Trophoblast cell (in vitro differentiated cells and primary cell): ENCODE data around the gene CAPN15. TPM values are rescaled to one million over a fixed set of nuclear protein-coding genes. Genes with fewer than 3 reads are reported as not detected.
"Not testable (repeated sequence)": the region's sequence is repeated elsewhere in the genome, so short reads cannot be mapped to it uniquely, and the experiment has no call there.

Experiments used
- DNase-seq, 2 donors: peaks; one replicate each; pipeline ENCODE4 v3.0.0-alpha.2; 2016
- H2AFZ ChIP-seq: 2 replicates; pipeline ENCODE4 v1.6.1; 2013; ENCODE audit warnings: low read length, moderate library complexity, mild to moderate bottlenecking; ENCODE audit not compliant: insufficient read depth, poor library complexity
- H2AK5ac ChIP-seq: 2 replicates; pipeline ENCODE4 v1.6.1; 2013; ENCODE audit warnings: mild to moderate bottlenecking, low read length
- H2BK120ac ChIP-seq: 2 replicates; pipeline ENCODE4 v1.6.1; 2013; ENCODE audit warnings: low read length, mild to moderate bottlenecking, moderate library complexity; ENCODE audit not compliant: insufficient read depth, poor library complexity
- H2BK12ac ChIP-seq: 2 replicates; pipeline ENCODE4 v1.6.1; 2013; ENCODE audit warnings: mild to moderate bottlenecking, low read length, moderate library complexity
- H2BK5ac ChIP-seq: 2 replicates; pipeline ENCODE4 v1.6.1; 2013; ENCODE audit warnings: low read length, low read depth, moderate library complexity, mild to moderate bottlenecking; ENCODE audit not compliant: poor library complexity
- H3K14ac ChIP-seq: 2 replicates; pipeline ENCODE4 v1.6.1; 2013; ENCODE audit warnings: mild to moderate bottlenecking, low read length
- H3K18ac ChIP-seq: 2 replicates; pipeline ENCODE4 v1.6.1; 2013; ENCODE audit warnings: mild to moderate bottlenecking, low read length
- H3K23ac ChIP-seq: 2 replicates; pipeline ENCODE4 v1.6.1; 2013; ENCODE audit warnings: low read length
- H3K27ac ChIP-seq: 2 replicates; pipeline ENCODE4 v1.5.1; 2013; ENCODE audit warnings: low read depth, mild to moderate bottlenecking, inconsistent platforms, low read length, moderate library complexity
- H3K27me3 ChIP-seq: 2 replicates; pipeline ENCODE4 v1.6.1; 2013; ENCODE audit warnings: inconsistent platforms, mild to moderate bottlenecking, low read length, moderate library complexity; ENCODE audit not compliant: insufficient read depth
- H3K36me3 ChIP-seq, 2 experiments: 1 replicate in 1 of 2; 2 replicates in 1 of 2; pipeline ENCODE4 v1.6.1; 2013; ENCODE audit warnings: low read length in 2 of 2, mild to moderate bottlenecking in 2 of 2, moderate library complexity in 1 of 2; ENCODE audit not compliant: insufficient read depth in 2 of 2, control insufficient read depth in 1 of 2
- H3K4ac ChIP-seq: 2 replicates; pipeline ENCODE4 v1.6.1; 2013; ENCODE audit warnings: low read depth, mild to moderate bottlenecking, low read length, moderate library complexity
- H3K4me1 ChIP-seq, 2 experiments: 1 replicate in 1 of 2; 2 replicates in 1 of 2; pipeline ENCODE4 v1.6.1; 2013; ENCODE audit warnings: low read length in 2 of 2, mild to moderate bottlenecking in 2 of 2, moderate library complexity in 1 of 2; ENCODE audit not compliant: insufficient read depth in 2 of 2, control insufficient read depth in 1 of 2
- H3K4me2 ChIP-seq: 2 replicates; pipeline ENCODE4 v1.6.1; 2013; ENCODE audit warnings: inconsistent platforms, mild to moderate bottlenecking, low read length, moderate library complexity
- H3K4me3 ChIP-seq: 2 replicates; pipeline ENCODE4 v1.5.1; 2013; ENCODE audit warnings: mild to moderate bottlenecking, low read depth, low read length, inconsistent platforms
- H3K79me1 ChIP-seq: one replicate; pipeline ENCODE4 v1.6.1; 2013; ENCODE audit warnings: low read length
- H3K79me2 ChIP-seq: 2 replicates; pipeline ENCODE4 v1.6.1; 2013; ENCODE audit warnings: low read length, mild to moderate bottlenecking; ENCODE audit not compliant: control insufficient read depth, insufficient read depth, poor library complexity
- H3K9ac ChIP-seq: 2 replicates; pipeline ENCODE4 v1.6.1; 2013; ENCODE audit warnings: mild to moderate bottlenecking, low read length
- H3K9me3 ChIP-seq: 2 replicates; pipeline ENCODE4 v1.6.1; 2013; ENCODE audit warnings: low read depth, mild to moderate bottlenecking, control low read depth, inconsistent platforms, low read length; ENCODE audit not compliant: insufficient read depth
- H4K12ac ChIP-seq: 2 replicates; pipeline ENCODE4 v1.6.1; 2013; ENCODE audit warnings: low read depth, mild to moderate bottlenecking, low read length, moderate library complexity
- H4K8ac ChIP-seq: 2 replicates; pipeline ENCODE4 v1.6.1; 2013; ENCODE audit warnings: low read depth, mild to moderate bottlenecking, low read length, moderate library complexity
- H4K91ac ChIP-seq: one replicate; pipeline ENCODE4 v1.6.1; 2013; ENCODE audit warnings: low read depth, mild to moderate bottlenecking, low read length, moderate library complexity
- WGBS: extraction: QIAGEN DNeasy Blood & Tissue Kit; methylation state at CpG from one replicate; pipeline ENCODE4 v1.1.7; 2013; ENCODE audit warnings: missing lambda C conversion rate; ENCODE audit not compliant: insufficient read length, insufficient coverage; ENCODE audit errors: extremely low coverage; 5-methylcytosine and 5-hydroxymethylcytosine counted together
- polyA plus RNA-seq: library from polyadenylated mRNA; stranded (reverse); fragments of 200-250 nt; gene quantifications from 2 replicates; pipeline ENCODE4 v1.2.3, GENCODE V29; 2013

Gene CAPN15
- polyA plus RNA-seq, result 22.8 and 23.9 TPM in 2 replicates

- H3K9ac ChIP-seq, result peak within 1 kb of the TSS; percentile 86
- H3K14ac ChIP-seq, result peak within 1 kb of the TSS; percentile 90
- peak within 1 kb of the TSS; percentile 95 for H4K91ac ChIP-seq
- H2BK5ac ChIP-seq, result peak within 1 kb of the TSS; percentile 99
- peak within 1 kb of the TSS; percentile 80 for H4K8ac ChIP-seq
- DNase-seq, result peak; percentile 65 to 84
- peak within 1 kb of the TSS; percentile 70 for H2BK12ac ChIP-seq
- peaks cover 10% of the 10 kb centered on the region for H3K79me1 ChIP-seq
- peak within 1 kb of the TSS; percentile 51 for H2AK5ac ChIP-seq
- no peaks in the 10 kb centered on the region for H3K9me3 ChIP-seq
- H2AFZ ChIP-seq, result peak within 1 kb of the TSS; percentile 82
- peaks cover 25 to 28% of the 10 kb centered on the region in 2 experiments for H3K4me1 ChIP-seq
- H4K12ac ChIP-seq, result peak within 1 kb of the TSS; percentile 93
- peaks cover 23% of the 10 kb centered on the region for H3K79me2 ChIP-seq
- no peaks in the 10 kb centered on the region for H3K27me3 ChIP-seq
- H3K36me3 ChIP-seq, result peaks cover 4 to 8% of the 10 kb centered on the region in 2 experiments
- H3K4me2 ChIP-seq, result peak within 1 kb of the TSS; percentile 72
- H3K4ac ChIP-seq, result peak within 1 kb of the TSS; percentile 77
- H3K27ac ChIP-seq, result peak within 1 kb of the TSS; percentile 88
- no CpG with 5 or more reads among the region's 129 CpGs for WGBS
- no peak within 1 kb of the TSS for H3K23ac ChIP-seq
- H3K18ac ChIP-seq, result peak within 1 kb of the TSS; percentile 93
- H3K4me3 ChIP-seq, result peak within 1 kb of the TSS; percentile 89
- peak within 1 kb of the TSS; percentile 93 for H2BK120ac ChIP-seq
These were observed at the start of gene CAPN15 for GRCh38 chr16:527015-527903. TSS of gene CAPN15 (plus strand) at chr16:527712. CDS start at chr16:546839, 19,127 bp downstream.

GRCh38 chr16:478287-478686, 49.2 kb upstream of the CAPN15 start:
- not testable (repeated sequence) for H3K4ac ChIP-seq

GRCh38 chr16:482468-483185, 44.9 kb upstream of the CAPN15 start:
- DNase-seq, result no peak
- no peak overlapping the region for H3K18ac ChIP-seq
- H2BK5ac ChIP-seq, result no peak overlapping the region
- H3K4ac ChIP-seq, result no peak overlapping the region
- H3K27ac ChIP-seq, result peak overlapping the region; percentile 4
- H3K4me1 ChIP-seq, result peaks cover 9 to 18% of the 10 kb centered on the region in 2 experiments
- H4K91ac ChIP-seq, result no peak overlapping the region
- no peaks in the 10 kb centered on the region for H3K27me3 ChIP-seq
- H2BK120ac ChIP-seq, result no peak overlapping the region
- H4K8ac ChIP-seq, result no peak overlapping the region
- H3K9ac ChIP-seq, result no peak overlapping the region
- H3K79me1 ChIP-seq, result no peaks in the 10 kb centered on the region
- H3K36me3 ChIP-seq, result peaks cover 3 to 7% of the 10 kb centered on the region in 2 experiments
- peaks cover 2% of the 10 kb centered on the region for H3K79me2 ChIP-seq
- H3K4me2 ChIP-seq, result no peak overlapping the region
- peaks cover 2% of the 10 kb centered on the region for H3K9me3 ChIP-seq
- H2AFZ ChIP-seq, result no peak overlapping the region
- H3K23ac ChIP-seq, result no peak overlapping the region
- H2BK12ac ChIP-seq, result no peak overlapping the region
- no peak overlapping the region for H4K12ac ChIP-seq
- H3K4me3 ChIP-seq, result no peak overlapping the region
- no CpG with 5 or more reads among the region's 31 CpGs for WGBS
- H3K14ac ChIP-seq, result no peak overlapping the region
- H2AK5ac ChIP-seq, result no peak overlapping the region

More at GRCh38 chr16:478287-478686, 49.2 kb upstream of the CAPN15 start:
- H2AFZ ChIP-seq, DNase-seq, H2AK5ac ChIP-seq, H2BK5ac ChIP-seq, H3K14ac ChIP-seq, H3K79me2 ChIP-seq, H3K9me3 ChIP-seq, H3K27me3 ChIP-seq, H4K8ac ChIP-seq, H3K4me3 ChIP-seq, H3K4me2 ChIP-seq, H2BK120ac ChIP-seq, H3K23ac ChIP-seq, H3K79me1 ChIP-seq, H3K18ac ChIP-seq, H3K27ac ChIP-seq, H4K91ac ChIP-seq, H2BK12ac ChIP-seq, H4K12ac ChIP-seq, H3K9ac ChIP-seq: not testable (repeated sequence)
- peaks cover 13 to 14% of the 10 kb centered on the region in 2 experiments for H3K4me1 ChIP-seq
- no CpG with 5 or more reads among the region's 10 CpGs for WGBS
- peaks cover 10 to 17% of the 10 kb centered on the region in 2 experiments for H3K36me3 ChIP-seq

GRCh38 chr16:483341-484075, 44.0 kb upstream of the CAPN15 start:
- no peak overlapping the region for H3K14ac ChIP-seq
- no peak overlapping the region for H4K8ac ChIP-seq
- no peak overlapping the region for H2BK5ac ChIP-seq
- H2AK5ac ChIP-seq, result no peak overlapping the region
- H3K79me1 ChIP-seq, result no peaks in the 10 kb centered on the region
- H2BK12ac ChIP-seq, result no peak overlapping the region
- no peak overlapping the region for H3K4me2 ChIP-seq
- H4K91ac ChIP-seq, result no peak overlapping the region
- H3K27ac ChIP-seq, result peak overlapping the region; percentile 33
- peaks cover 2% of the 10 kb centered on the region for H3K79me2 ChIP-seq
- H3K27me3 ChIP-seq, result no peaks in the 10 kb centered on the region
- no peak overlapping the region for H3K18ac ChIP-seq
- no peak overlapping the region for H3K4me3 ChIP-seq
- H4K12ac ChIP-seq, result no peak overlapping the region
- H3K4ac ChIP-seq, result no peak overlapping the region
- no peak for DNase-seq
- H3K9me3 ChIP-seq, result peaks cover 2% of the 10 kb centered on the region
- no peak overlapping the region for H2AFZ ChIP-seq
- no peak overlapping the region for H3K23ac ChIP-seq
- H2BK120ac ChIP-seq, result no peak overlapping the region
- peaks cover 3 to 4% of the 10 kb centered on the region in 2 experiments for H3K36me3 ChIP-seq
- H3K9ac ChIP-seq, result no peak overlapping the region
- H3K4me1 ChIP-seq, result peaks cover 8 to 18% of the 10 kb centered on the region in 2 experiments
- WGBS, result no CpG with 5 or more reads among the region's 14 CpGs
